ENCODE measurements around the gene TLE5.

- TF ChIP-seq ZNF70 (CRISPR knock-in tag; IDR thresholded peaks at IDR 0.05) (no peak), ESRRG (CRISPR knock-in tag; IDR thresholded peaks at IDR 0.05) (no peak)
Measured at GRCh38 chr19:3058009-3058820, 4.1 kb downstream of the TLE5 start.

Measured in SK-N-SH treated with all-trans-retinoic acid at 6 μM for 48 hours (cell line).